DMS114 treated with DMSO at 0.1 percent for 48 hours (cell line): ENCODE measurements around the gene STAB2.
A peak's percentile ranks its signal among the peaks of the same experiment; 100 is the strongest.

Experiments
- DNase-seq: peaks from one replicate; lab custom pipeline; 2025; ENCODE audit not compliant: unreplicated experiment; lab: John Stamatoyannopoulos, UW

The STAB2 gene

GRCh38 chr12:103578926-103579325 lies 8.1 kb upstream of the STAB2 start:
- DNase-seq: no peak

GRCh38 chr12:103580026-103580425 lies 7.0 kb upstream of the STAB2 start:
- no peak for DNase-seq

GRCh38 chr12:103583008-103583407 lies 4.1 kb upstream of the STAB2 start:
- DNase-seq: no peak

GRCh38 chr12:103586132-103586531 lies 941 bp upstream of the STAB2 start:
- no peak for DNase-seq

- DNase-seq: no peak
These were observed 1.6 kb downstream of the STAB2 start for GRCh38 chr12:103588680-103589079.

GRCh38 chr12:103589517-103589916 lies 2.4 kb downstream of the STAB2 start:
- no peak for DNase-seq

GRCh38 chr12:103590271-103590670 lies 3.2 kb downstream of the STAB2 start:
- DNase-seq: no peak

GRCh38 chr12:103596981-103597380 lies 9.9 kb downstream of the STAB2 start:
- no peak for DNase-seq

- DNase-seq: no peak
These were observed 12.2 kb downstream of the STAB2 start for GRCh38 chr12:103599274-103599673.

GRCh38 chr12:103600967-103601728 lies 14.1 kb downstream of the STAB2 start:
- DNase-seq: no peak

- no peak for DNase-seq
These were observed 33.3 kb downstream of the STAB2 start for GRCh38 chr12:103620395-103620794.

GRCh38 chr12:103623716-103624115 lies 36.6 kb downstream of the STAB2 start:
- no peak for DNase-seq

GRCh38 chr12:103626498-103626897 lies 39.4 kb downstream of the STAB2 start:
- peak; percentile 29 for DNase-seq

- DNase-seq: no peak
These were observed 40.2 kb downstream of the STAB2 start for GRCh38 chr12:103627189-103627855.

- DNase-seq: no peak
These were observed 45.6 kb downstream of the STAB2 start for GRCh38 chr12:103632554-103633216.

GRCh38 chr12:103634732-103635131 lies 47.7 kb downstream of the STAB2 start:
- DNase-seq: no peak

- DNase-seq: no peak
These were observed 48.3 kb downstream of the STAB2 start for GRCh38 chr12:103635419-103635818.

- DNase-seq: no peak
These were observed 49.9 kb downstream of the STAB2 start for GRCh38 chr12:103637021-103637420.

- DNase-seq: no peak
These were observed 50.4 kb downstream of the STAB2 start for GRCh38 chr12:103637429-103637828.

GRCh38 chr12:103639983-103640382 lies 52.9 kb downstream of the STAB2 start:
- no peak for DNase-seq

- DNase-seq: no peak
These were observed 53.3 kb downstream of the STAB2 start for GRCh38 chr12:103640410-103640809.

- no peak for DNase-seq
These were observed 53.8 kb downstream of the STAB2 start for GRCh38 chr12:103640831-103641230.
